H9 (cell line): ENCODE results near the gene SDK2. TPM values are rescaled to one million over a fixed set of nuclear protein-coding genes. Genes with fewer than 3 reads are reported as not detected.

Source experiments
- DNase-seq: peaks from one replicate; pipeline ENCODE4 v3.0.0-alpha.2; 2017
- H2AFZ ChIP-seq: one replicate; pipeline ENCODE4 v1.6.1; 2013; ENCODE audit warnings: mild to moderate bottlenecking, low read length, control low read depth, moderate library complexity
- H2AK5ac ChIP-seq: 2 replicates; pipeline ENCODE4 v1.6.1; 2013; ENCODE audit warnings: low read length, control low read depth, mixed read lengths; ENCODE audit not compliant: insufficient read length
- H2BK120ac ChIP-seq: one replicate; pipeline ENCODE4 v1.6.1; 2013; ENCODE audit warnings: low read depth, mild to moderate bottlenecking, low read length, control low read depth, inconsistent platforms; ENCODE audit not compliant: poor library complexity, severe bottlenecking
- H2BK12ac ChIP-seq: 2 replicates; pipeline ENCODE4 v1.6.1; 2013; ENCODE audit warnings: low read length, control low read depth, mixed read lengths, low read depth; ENCODE audit not compliant: insufficient read length
- H2BK15ac ChIP-seq: 2 replicates; pipeline ENCODE4 v1.6.1; 2013; ENCODE audit warnings: low read depth, low read length, control low read depth
- H2BK20ac ChIP-seq: one replicate; pipeline ENCODE4 v1.6.1; 2013; ENCODE audit warnings: low read depth, mild to moderate bottlenecking, low read length, control low read depth, inconsistent platforms; ENCODE audit not compliant: poor library complexity, severe bottlenecking
- H2BK5ac ChIP-seq: 2 replicates; pipeline ENCODE4 v1.6.1; 2013; ENCODE audit warnings: low read length, control low read depth, mixed read lengths; ENCODE audit not compliant: insufficient read length
- H3K14ac ChIP-seq: 2 replicates; pipeline ENCODE4 v1.6.1; 2013; ENCODE audit warnings: low read length, control low read depth; ENCODE audit not compliant: insufficient read depth
- H3K18ac ChIP-seq: 2 replicates; pipeline ENCODE4 v1.6.1; 2013; ENCODE audit warnings: low read depth, mild to moderate bottlenecking, mixed read lengths, low read length, control low read depth; ENCODE audit not compliant: insufficient read length
- H3K23ac ChIP-seq: 2 replicates; pipeline ENCODE4 v1.6.1; 2013; ENCODE audit warnings: low read length, control low read depth, mixed read lengths, low read depth; ENCODE audit not compliant: insufficient read length
- H3K23me2 ChIP-seq: 2 replicates; pipeline ENCODE4 v1.6.1; 2013; ENCODE audit warnings: low read depth, mild to moderate bottlenecking, mixed read lengths, low read length, control low read depth; ENCODE audit not compliant: insufficient read length, poor library complexity, severe bottlenecking
- H3K27ac ChIP-seq: 2 replicates; pipeline ENCODE4 v1.5.1; 2013; ENCODE audit warnings: low read length, control low read depth, mixed read lengths, low read depth; ENCODE audit not compliant: insufficient read length
- H3K27me3 ChIP-seq: 2 replicates; pipeline ENCODE4 v1.6.1; 2013; ENCODE audit warnings: low read length, control low read depth, inconsistent platforms; ENCODE audit not compliant: insufficient read depth
- H3K4ac ChIP-seq: 2 replicates; pipeline ENCODE4 v1.6.1; 2013; ENCODE audit warnings: low read depth, mild to moderate bottlenecking, control low read depth, inconsistent platforms, low read length, moderate library complexity
- H3K4me1 ChIP-seq: 2 replicates; pipeline ENCODE4 v1.6.1; 2013; ENCODE audit warnings: low read length, control low read depth, inconsistent platforms; ENCODE audit not compliant: insufficient read depth
- H3K4me2 ChIP-seq: 2 replicates; pipeline ENCODE4 v1.6.1; 2013; ENCODE audit warnings: low read length, control low read depth, mixed read lengths; ENCODE audit not compliant: insufficient read length, insufficient read depth
- H3K56ac ChIP-seq: 2 replicates; pipeline ENCODE4 v1.6.1; 2013; ENCODE audit warnings: low read depth, mild to moderate bottlenecking, mixed read lengths, low read length, control low read depth; ENCODE audit not compliant: insufficient read length
- H3K79me1 ChIP-seq: 2 replicates; pipeline ENCODE4 v1.6.1; 2013; ENCODE audit warnings: low read depth, mild to moderate bottlenecking, moderate library complexity, low read length, control low read depth, inconsistent platforms; ENCODE audit not compliant: insufficient read depth, poor library complexity, severe bottlenecking
- H3K79me2 ChIP-seq: 2 replicates; pipeline ENCODE4 v1.6.1; 2013; ENCODE audit warnings: low read length, control low read depth, inconsistent platforms; ENCODE audit not compliant: insufficient read depth
- H3K9ac ChIP-seq: 2 replicates; pipeline ENCODE4 v1.6.1; 2013; ENCODE audit warnings: low read length, control low read depth, mixed read lengths; ENCODE audit not compliant: insufficient read length; ENCODE audit errors: extremely low read depth
- H3K9me3 ChIP-seq: one replicate; pipeline ENCODE4 v1.6.1; 2013; ENCODE audit warnings: low read depth, low read length, inconsistent platforms; ENCODE audit not compliant: control insufficient read depth
- H3T11ph ChIP-seq: one replicate; pipeline ENCODE4 v1.6.1; 2013; ENCODE audit warnings: mild to moderate bottlenecking, low read length, control low read depth, inconsistent platforms
- H4K20me1 ChIP-seq: one replicate; pipeline ENCODE4 v1.6.1; 2013; ENCODE audit not compliant: control insufficient read depth, insufficient read length, insufficient read depth
- H4K5ac ChIP-seq: 2 replicates; pipeline ENCODE4 v1.6.1; 2013; ENCODE audit warnings: low read depth, mild to moderate bottlenecking, mixed read lengths, low read length, control low read depth; ENCODE audit not compliant: insufficient read length
- H4K8ac ChIP-seq: replicated peaks from 2 replicates; pipeline ENCODE4 v1.6.1; 2013; ENCODE audit warnings: low read length, control low read depth, mixed read lengths, low read depth; ENCODE audit not compliant: insufficient read length
- H4K91ac ChIP-seq: 2 replicates; pipeline ENCODE4 v1.6.1; 2013; ENCODE audit warnings: low read depth, mild to moderate bottlenecking, moderate library complexity, mixed read lengths, low read length, control low read depth; ENCODE audit not compliant: insufficient read length
- H3K27ac Mint-ChIP-seq, 3 experiments: 2 replicates in 2 of 3; 3 replicates in 1 of 3; pipeline ENCODE4 v1.8.0; 2020 to 2021; ENCODE audit warnings: mixed read lengths in 3 of 3, mild to moderate bottlenecking in 1 of 3, moderate library complexity in 1 of 3
- H3K27me3 Mint-ChIP-seq: 2 replicates; pipeline ENCODE4 v1.8.0; 2021; ENCODE audit warnings: low read depth, mild to moderate bottlenecking, moderate library complexity, mixed read lengths
- H3K36me3 Mint-ChIP-seq, 3 experiments: 2 replicates in 2 of 3; 3 replicates in 1 of 3; pipeline ENCODE4 v1.8.0; 2020 to 2021; ENCODE audit warnings: low read depth in 3 of 3, mixed read lengths in 3 of 3; ENCODE audit not compliant: insufficient read depth in 1 of 3
- H3K4me1 Mint-ChIP-seq, 2 experiments: 2 replicates each; pipeline ENCODE4 v1.8.0; 2020; ENCODE audit warnings: mixed read lengths in 2 of 2
- H3K4me3 Mint-ChIP-seq, 2 experiments: 2 replicates in 1 of 2; 3 replicates in 1 of 2; pipeline ENCODE4 v1.8.0; 2020 to 2021; ENCODE audit warnings: mild to moderate bottlenecking in 2 of 2, mixed read lengths in 2 of 2, moderate library complexity in 1 of 2
- H3K9me3 Mint-ChIP-seq, 2 experiments: 2 replicates in 1 of 2; 3 replicates in 1 of 2; pipeline ENCODE4 v1.8.0; 2020; ENCODE audit warnings: mild to moderate bottlenecking in 2 of 2, mixed read lengths in 2 of 2, moderate library complexity in 1 of 2
- WGBS: extraction: QIAGEN DNeasy Blood & Tissue Kit; methylation state at CpG from one replicate; pipeline ENCODE4 v1.1.7; 2013; ENCODE audit warnings: missing lambda C conversion rate, low lambda C conversion rate, mixed read lengths; ENCODE audit not compliant: insufficient read length; ENCODE audit errors: extremely low coverage; 5-methylcytosine and 5-hydroxymethylcytosine counted together
- total RNA-seq: library from RNA; stranded (reverse); gene quantifications from 2 replicates; pipeline ENCODE4 v1.2.1, GENCODE V29; 2021
- TF ChIP-seq, protein P1 (sequence below): fragments of 200-600 bp; sonication (generic); conservative IDR thresholded peaks from 3 replicates; pipeline ENCODE4 v1.8.0; 2021; ENCODE audit warnings: antibody characterized with exemption, mild to moderate bottlenecking

SDK2 gene
- total RNA-seq, 1 experiment from 2014 or later, result 9.1 TPM

DNA sequence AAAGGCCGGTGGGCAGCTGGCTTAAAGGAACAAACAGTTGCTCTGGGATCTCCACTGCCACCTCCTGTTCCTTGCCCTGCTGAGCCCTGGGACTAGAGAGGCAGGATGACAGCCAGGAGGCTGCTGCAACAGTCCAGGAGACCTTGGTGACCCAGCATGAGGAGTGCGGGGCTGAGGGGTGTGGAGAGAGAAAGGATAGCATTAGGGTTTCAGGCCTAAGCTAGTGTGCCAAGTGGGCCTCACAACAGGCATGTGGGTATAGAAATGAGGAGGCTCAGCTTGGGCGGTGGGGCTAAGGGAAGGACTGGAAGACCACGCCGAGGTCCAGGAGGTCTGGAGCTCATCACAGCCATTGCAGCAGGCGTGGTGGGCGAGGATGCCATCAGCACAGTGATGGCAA lies 39.8 kb downstream of the SDK2 start:
- H3K9me3 Mint-ChIP-seq, result no peaks in the 10 kb centered on the region; a peak in 1 of 5 replicates
- H3K27me3 Mint-ChIP-seq, result peaks cover 7% of the 10 kb centered on the region
- Histone ChIP-seq H2BK15ac (no peak overlapping the region), H4K8ac (no peak overlapping the region), H2AK5ac (no peak overlapping the region), H3K23ac (no peak overlapping the region), H3K27ac (no peak overlapping the region), H4K5ac (no peak overlapping the region), H2BK20ac (no peak overlapping the region), H3K18ac (no peak overlapping the region), H3T11ph (no peak overlapping the region), H3K9ac (no peak overlapping the region), H3K23me2 (no peaks in the 10 kb centered on the region), H3K79me2 (no peaks in the 10 kb centered on the region), H3K56ac (no peak overlapping the region), H3K14ac (no peak overlapping the region), H2BK5ac (no peak overlapping the region), H4K20me1 (no peaks in the 10 kb centered on the region), H3K9me3 (no peaks in the 10 kb centered on the region), H4K91ac (no peak overlapping the region), H3K4me2 (no peak overlapping the region), H3K79me1 (no peaks in the 10 kb centered on the region), H2AFZ (no peak overlapping the region), H2BK120ac (no peak overlapping the region), H2BK12ac (no peak overlapping the region), H3K27me3 (no peaks in the 10 kb centered on the region), H3K4ac (no peak overlapping the region), H3K4me1 (no peaks in the 10 kb centered on the region)
- H3K4me1 Mint-ChIP-seq, result peaks cover 19 to 41% of the 10 kb centered on the region in 2 experiments
- no peak overlapping the region for H3K4me3 Mint-ChIP-seq
- TF ChIP-seq, protein P1, sequence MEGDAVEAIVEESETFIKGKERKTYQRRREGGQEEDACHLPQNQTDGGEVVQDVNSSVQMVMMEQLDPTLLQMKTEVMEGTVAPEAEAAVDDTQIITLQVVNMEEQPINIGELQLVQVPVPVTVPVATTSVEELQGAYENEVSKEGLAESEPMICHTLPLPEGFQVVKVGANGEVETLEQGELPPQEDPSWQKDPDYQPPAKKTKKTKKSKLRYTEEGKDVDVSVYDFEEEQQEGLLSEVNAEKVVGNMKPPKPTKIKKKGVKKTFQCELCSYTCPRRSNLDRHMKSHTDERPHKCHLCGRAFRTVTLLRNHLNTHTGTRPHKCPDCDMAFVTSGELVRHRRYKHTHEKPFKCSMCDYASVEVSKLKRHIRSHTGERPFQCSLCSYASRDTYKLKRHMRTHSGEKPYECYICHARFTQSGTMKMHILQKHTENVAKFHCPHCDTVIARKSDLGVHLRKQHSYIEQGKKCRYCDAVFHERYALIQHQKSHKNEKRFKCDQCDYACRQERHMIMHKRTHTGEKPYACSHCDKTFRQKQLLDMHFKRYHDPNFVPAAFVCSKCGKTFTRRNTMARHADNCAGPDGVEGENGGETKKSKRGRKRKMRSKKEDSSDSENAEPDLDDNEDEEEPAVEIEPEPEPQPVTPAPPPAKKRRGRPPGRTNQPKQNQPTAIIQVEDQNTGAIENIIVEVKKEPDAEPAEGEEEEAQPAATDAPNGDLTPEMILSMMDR, result no peak
- H3K27ac Mint-ChIP-seq, result peak overlapping the region in 2 of 3 experiments; percentile 15 to 76; a peak in 1 of 7 replicates
- H3K36me3 Mint-ChIP-seq, result peaks cover 0 to 12% (median 5%) of the 10 kb centered on the region in 3 experiments; a peak in 2 of 7 replicates
- no CpG with 5 or more reads among the region's 7 CpGs for WGBS
- DNase-seq, result no peak
